NCI-H524 treated with DMSO at 0.1 percent for 48 hours (cell line): Measurements from ENCODE around the gene ADM.

Experiments used
- DNase-seq: peaks from one replicate; lab custom pipeline; 2025; lab: John Stamatoyannopoulos, UW

The ADM gene

DNA sequence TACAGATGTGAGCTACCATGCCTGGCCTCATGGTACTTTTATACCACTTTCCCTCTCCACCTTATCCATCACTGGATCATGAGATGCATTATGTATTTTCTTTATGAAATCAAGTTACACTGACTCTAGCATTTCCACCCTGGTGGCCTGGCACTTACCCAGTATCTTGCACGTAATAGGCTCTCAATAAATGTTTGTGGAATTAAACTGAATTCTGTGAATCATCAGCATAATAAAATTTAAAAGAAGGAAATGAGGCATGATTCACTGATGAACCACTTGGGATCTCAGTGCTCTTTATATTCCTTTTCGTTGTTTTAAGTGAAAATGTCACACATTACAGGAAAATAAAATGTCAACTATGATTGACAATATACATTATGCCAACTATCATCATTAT is 25.1 kb downstream of the ADM start:
- no peak for DNase-seq

DNA sequence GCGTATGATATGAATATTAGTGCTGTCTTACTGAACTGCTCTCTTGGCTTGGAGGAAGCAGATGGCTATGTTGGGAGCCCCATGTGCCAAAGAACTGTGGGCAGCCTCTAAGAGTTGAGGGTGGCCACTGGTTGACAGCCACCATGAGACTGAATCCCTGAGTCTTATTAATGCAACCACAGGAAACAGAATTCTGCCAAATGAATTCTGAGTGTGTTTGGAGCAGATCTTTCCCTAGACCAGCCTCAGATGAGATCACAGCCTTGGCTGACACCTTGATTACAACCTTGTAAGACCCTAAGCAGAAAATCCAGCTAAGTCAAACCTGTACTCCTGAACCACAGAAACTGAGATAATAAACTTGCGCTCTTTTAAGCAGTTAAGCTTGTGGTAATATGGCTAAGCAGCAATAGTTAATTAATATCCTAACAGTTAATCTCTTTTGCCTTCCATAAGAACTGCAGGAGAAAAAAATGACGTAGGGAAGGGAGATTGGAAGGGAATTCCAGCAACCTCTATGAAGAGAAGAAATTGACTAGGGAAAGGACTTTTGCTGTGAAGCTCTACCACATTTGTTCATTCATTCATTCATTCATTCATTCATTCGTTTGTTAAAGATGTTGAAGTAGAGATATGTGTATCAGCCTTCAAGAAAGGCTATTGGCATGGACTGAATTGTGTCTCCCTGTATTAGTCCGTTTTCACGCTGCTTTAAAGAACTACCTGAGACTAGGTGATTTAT is 26.8 kb downstream of the ADM start:
- no peak for DNase-seq

DNA sequence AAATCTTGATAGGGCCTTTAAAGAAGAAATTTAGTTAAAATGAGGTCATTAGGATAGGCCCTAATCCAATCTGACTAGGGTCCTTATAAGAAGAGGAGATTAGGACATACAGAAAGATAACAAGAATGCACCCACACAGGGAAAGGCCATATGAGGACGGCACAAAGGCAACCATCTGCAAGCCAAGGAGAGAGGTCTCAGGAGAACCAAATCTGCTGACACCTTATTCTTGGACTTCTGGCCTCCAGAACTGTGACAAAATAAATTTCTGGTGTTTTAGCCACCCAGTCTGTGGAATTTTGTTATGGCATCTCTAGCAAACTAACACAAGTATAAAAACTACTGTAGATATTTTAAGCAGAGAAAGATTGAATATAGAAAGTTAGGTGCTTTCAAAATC is 28.6 kb downstream of the ADM start:
- no peak for DNase-seq

DNA sequence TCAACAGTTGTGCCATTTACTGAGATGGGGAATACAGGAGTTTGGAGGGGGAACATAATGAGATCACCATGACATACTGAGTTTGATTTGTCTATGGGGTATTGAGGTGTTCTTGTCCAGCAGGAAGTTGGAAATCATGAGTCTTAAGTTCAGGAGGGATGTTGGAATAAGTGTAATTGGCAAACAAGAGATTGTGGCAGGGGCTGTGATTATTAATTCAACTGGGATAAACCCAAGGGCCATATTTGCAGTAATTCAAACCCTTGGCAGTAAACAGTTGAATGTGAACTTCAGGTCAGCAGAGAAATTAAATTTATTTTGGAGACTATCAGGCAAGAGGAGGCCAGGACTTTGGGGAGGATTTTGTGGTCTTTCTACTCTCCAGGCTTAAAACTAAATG is 33.4 kb downstream of the ADM start:
- no peak for DNase-seq

DNA sequence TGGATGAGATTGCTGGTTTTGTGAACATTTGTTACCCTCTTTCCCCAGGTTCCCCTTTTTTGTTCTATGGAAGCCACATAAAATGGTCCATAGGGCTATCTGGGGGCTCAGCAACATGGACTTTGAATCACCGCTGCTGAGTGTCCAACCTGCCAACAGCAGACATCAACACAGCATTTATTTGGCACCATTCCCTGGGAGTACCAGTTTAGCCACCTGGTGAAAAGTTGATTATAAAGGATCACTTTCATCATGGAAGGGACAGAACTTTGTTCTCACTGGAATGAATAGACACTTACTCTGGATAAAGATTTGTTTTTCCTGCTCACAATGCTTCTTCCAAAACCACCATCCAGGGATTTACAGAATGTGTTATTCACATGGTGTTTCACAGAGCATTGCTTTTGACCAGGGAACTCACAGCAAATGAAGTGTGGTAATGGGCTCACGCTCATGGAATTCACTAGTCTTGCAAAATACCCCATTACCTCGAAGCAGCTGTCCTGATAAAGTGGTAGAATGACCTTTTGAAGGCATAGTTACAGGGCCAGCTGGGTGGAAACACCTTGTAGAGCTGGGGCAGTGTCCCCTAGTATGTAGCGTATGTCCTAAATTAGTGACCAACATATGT is 43.9 kb downstream of the ADM start:
- DNase-seq: no peak

DNA sequence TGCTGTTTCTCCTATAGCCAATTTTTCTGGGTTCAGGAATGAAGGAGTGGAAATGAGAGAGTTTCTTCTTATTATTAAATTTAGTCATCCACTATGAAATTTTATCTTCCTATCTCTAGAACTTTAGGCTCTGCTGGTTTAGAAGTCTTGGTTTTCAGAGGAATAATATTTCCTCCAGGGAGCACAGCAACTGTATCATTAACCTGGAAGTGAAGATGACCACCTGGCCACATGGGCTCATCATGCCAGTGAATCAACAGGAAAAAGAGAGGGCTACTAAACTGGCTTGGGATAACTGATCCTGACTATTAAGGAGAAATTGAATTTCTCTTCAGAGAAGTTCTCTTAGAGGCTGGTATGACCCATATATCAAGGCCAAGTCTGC is 44.4 kb downstream of the ADM start:
- DNase-seq: no peak

DNA sequence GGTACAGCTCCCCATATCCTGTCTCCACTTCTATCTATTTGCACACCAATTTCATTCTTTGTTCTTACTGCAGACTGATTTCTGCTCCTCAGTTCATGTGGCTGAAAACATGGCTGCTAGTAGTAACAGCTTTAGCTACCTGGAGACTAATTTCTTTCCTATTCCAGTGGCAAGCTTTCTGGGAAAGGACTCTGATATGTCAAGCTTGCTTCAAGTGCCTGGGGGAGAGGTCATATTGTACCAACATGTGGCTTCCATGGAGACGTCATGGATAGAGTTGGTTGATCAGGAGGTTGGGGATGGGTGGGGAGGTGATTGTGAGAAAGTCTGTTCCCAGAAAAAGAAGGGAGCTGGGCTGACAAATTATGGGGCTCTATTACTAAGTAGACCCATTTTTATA is 44.9 kb downstream of the ADM start:
- no peak for DNase-seq

DNA sequence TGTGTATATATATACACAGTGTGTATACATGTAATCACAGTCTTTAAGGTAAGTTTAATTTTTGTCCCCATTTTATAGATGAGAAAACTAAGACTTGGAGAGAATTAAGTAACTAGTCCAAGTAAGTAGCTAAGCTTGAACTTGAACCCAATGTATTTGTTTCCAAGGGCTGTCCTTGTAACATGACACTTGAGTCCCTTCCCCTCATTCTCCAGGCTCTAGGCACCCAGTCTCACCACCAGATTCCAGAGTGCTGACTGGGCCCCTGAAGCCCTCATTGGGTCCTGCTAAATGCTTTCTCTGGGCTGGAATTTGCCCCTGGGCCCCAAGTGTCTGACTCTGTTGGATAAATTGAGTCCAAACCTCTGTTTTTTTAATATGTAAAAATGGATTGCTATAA is 45.5 kb downstream of the ADM start:
- DNase-seq: no peak

DNA sequence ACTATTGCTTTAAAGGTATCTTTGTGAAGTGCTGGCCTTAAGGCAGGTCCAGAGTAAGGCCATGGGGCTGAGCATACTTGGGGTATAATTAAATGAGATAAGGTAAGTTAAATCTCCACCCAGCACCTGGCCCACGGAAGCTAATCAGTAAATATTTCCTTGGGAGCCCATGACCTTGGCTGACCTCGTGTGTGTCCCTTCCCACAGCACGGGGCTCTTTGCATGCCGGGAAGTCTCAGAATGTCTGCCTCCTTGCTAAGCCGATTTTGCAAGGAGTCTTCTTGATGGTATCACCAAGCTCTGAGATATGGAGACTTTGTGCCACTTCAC is 46.5 kb downstream of the ADM start:
- DNase-seq: no peak

DNA sequence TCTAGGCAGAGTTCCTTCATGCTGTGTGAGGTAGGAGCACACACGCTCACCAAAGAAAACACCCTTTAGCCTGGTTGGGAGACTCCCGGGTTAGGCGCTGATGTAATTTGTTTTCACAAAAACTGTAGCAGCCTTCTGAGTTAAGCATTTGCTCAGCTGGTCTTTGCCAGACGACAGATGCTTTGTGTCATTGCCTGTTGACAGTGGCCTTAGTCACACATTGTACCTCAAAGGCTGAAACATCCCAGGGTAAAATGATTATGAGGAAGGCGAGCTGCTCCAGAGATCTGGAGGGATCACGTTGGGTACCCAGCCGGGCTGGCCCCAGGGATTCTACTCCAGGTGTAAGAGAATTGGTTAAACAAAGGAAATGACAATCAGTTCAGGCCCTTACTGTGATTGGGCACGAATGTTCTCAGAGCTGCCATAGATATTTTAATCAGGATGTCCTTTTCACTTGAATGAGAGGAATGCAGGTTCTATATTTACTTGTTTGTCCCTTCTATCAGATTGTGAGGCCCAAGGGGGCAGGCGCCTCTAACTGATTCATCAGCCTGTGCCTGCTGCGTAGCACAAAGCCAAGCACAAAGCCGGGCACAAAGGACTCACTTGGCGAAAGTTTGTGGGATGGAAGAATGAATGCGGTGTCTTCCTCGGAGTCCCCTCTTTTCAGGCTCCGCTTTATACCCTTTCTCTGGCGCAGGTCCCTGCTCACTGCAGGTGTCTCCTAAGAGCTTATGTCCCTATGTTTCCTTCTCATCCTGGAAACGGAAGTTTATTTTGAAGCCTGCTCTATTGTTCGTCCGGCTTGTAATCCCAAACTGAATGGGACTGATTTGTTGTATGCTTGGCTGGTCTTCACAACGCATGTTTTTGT is 47.1 kb downstream of the ADM start:
- no peak for DNase-seq

DNA sequence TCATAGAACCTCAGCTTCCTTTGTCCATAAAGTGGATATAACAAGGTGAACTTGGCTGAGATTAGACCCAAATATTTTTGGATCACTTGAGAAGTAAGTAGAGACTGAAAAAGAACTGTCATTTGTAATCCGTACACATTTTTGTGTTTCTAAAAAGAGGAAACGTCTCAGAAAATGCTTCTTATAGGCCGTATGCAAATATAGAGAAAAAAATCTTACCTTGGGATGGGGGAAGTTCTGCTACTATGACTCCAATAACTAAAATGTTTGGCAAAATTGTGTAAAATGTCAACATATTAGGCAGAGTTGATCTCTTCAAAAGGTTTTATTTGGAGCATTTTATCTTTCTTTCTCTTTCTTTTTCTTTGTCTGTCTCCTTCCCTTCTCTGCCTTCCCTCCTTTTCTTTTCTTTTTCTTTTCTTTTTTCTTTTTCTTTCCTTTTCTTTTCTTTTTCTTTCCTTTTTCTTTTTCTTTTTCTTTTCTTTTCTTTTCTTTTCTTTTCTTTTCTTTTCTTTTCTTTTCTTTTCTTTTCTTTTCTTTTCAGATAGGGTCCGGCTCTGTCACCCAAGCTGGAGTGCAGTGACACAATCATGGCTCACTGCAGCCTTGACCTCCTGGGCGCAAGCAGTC is 48.2 kb downstream of the ADM start:
- no peak for DNase-seq

DNA sequence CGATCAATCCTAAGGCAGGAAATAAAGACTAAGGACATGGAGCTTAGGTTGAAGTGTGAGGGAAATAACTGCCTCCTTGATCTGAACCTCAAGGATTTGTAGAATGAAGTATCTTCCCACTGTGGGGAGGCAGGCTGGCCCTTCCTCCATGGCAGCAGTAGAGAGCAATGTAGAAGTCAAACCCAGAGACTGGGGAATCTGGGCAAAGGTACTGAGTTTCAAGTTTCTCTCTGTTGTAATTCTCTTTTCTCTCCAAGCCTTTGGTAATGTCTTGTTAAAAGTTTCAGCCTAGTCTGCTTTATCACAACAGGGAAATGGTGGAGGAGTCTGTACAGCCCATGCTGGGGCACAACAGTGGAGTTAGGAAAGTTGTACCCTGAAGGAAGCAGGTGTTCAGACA is 49.5 kb downstream of the ADM start:
- no peak for DNase-seq

DNA sequence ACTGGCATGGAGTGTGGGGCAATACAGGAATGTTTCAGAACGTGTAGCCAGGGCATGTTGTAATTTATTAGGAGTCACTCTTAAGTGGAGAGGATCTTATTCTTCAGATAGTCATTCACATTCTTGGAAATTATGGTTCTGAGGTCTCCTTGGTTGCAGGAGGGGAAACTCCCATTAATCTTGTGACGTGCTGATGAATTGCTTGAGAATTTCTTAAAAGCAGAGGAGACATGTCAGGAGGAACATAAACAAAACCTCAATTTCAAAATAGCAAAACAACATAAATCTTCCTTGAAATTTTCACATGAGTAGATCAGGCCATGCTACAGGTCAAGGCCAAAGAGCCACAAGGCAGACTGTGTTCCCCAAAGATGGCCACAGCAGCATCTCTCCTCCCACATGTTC is 50.4 kb downstream of the ADM start:
- no peak for DNase-seq

DNA sequence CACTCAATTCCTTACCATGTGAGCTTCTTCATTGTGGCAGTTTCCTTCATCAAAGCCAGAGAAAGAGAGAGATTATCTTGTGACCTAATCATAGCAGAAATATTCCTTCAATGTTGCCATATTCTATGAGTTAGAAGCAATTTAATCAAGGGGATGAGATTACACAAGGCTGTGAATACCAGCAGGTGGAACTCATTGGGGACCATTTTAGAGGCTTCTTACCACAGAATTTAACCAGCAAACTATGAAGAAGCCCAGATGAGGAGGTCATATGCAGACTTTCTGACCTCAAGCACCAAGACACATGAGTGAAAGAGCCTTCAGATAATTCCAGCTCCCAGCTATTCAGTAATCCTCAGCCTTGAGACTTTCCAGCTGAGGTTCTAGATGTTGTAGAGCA is 51.3 kb downstream of the ADM start:
- DNase-seq: no peak
